Adrenal gland (tissue), 5 donors: ENCODE results near the gene INTS3.

Experiments used
- CTCF ChIP-seq, 6 experiments: fragments of 450-650 bp in 4 of 6; fragments of 200-600 bp in 2 of 6; sonication (generic) in 1 of 6; IDR thresholded peaks; 1 replicate in 5 of 6; 2 replicates in 1 of 6; pipeline versions ENCODE4 v1.5.1 to v1.8.0; 2016 to 2021; ENCODE audit warnings: antibody characterized with exemption in 6 of 6, mild to moderate bottlenecking in 2 of 6, moderate library complexity in 1 of 6
- POLR2A ChIP-seq, 2 donors: fragments of 450-650 bp; IDR thresholded peaks; one replicate each; pipeline ENCODE4 v1.6.1; 2017; ENCODE audit warnings: antibody characterized with exemption in 2 of 2, mild to moderate bottlenecking in 2 of 2, moderate library complexity in 1 of 2
- donor health status: DM: no; HTN: no; CAD: no.

- no peak for TF ChIP-seq CTCF (IDR thresholded peaks at IDR 0.05)
- no peak for TF ChIP-seq POLR2A (IDR thresholded peaks at IDR 0.05)
Observed at GRCh38 chr1:153752072-153752471, 24.2 kb downstream of the INTS3 start.
